ENCODE results near the gene PEX12. TPM values are rescaled to one million over a fixed set of nuclear protein-coding genes. Genes with fewer than 3 reads are reported as not detected.
"Not testable (repeated sequence)": the region's sequence is repeated elsewhere in the genome, so short reads cannot be mapped to it uniquely, and the experiment has no call there.

The PEX12 gene
- polyA plus RNA-seq, 2 of the 4 experiments (the other 2 are of a cell fraction) = 4.7 to 11.2 TPM

- peak; percentile 36 for FAIRE-seq
Observed at GRCh38 chr17:35568561-35568960, 9.8 kb downstream of the PEX12 start.

GRCh38 chr17:35566968-35567367 is 11.4 kb downstream of the PEX12 start:
- Histone ChIP-seq H3K4me2 (peak overlapping the region; percentile 73), H3K4me1 (peaks cover 18% of the 10 kb centered on the region), H3K9me3 (no peaks in the 10 kb centered on the region), H3K27ac (peak overlapping the region; percentile 78 to 81; a peak in 5 of 6 replicates), H3K4me3 (peak overlapping the region; percentile 71)
- ChIA-PET CTCF (interaction anchor here (1.0 to 4.0 kb wide), 2 partner anchors 28 to 181 kb away, joined by 4 to 14 read pairs; no protein-coding TSS in a partner anchor), POLR2A (interaction anchor here (1.0 to 2.8 kb wide), 4 partner anchors 12 to 36 kb away, joined by 3 to 31 read pairs (median 5); partner anchors contain the start of genes AP2B1 and PEX12)
- DNase-seq (ENCODE audit: low read depth in 1 of 2, low spot score in 1 of 2) (no peak), FAIRE-seq (no peak), ATAC-seq (no peak)
- TF ChIP-seq MAFK (IDR thresholded peaks at IDR 0.05; ENCODE audit: partially characterized antibody) = no peak
- TF ChIP-seq CBX2 (IDR thresholded peaks at IDR 0.05; ENCODE audit: borderline replicate concordance, low read depth) = no peak
- TF ChIP-seq JUN (IDR thresholded peaks at IDR 0.05) = no peak
- TF ChIP-seq HES2 (IDR thresholded peaks at IDR 0.05) = no peak
- 87% methylated on average over 11 of the region's 11 CpGs for WGBS (ENCODE audit: missing lambda C conversion rate)

More at GRCh38 chr17:35568561-35568960, 9.8 kb downstream of the PEX12 start:
- Histone ChIP-seq H3K27ac (peak overlapping the region; percentile 74 to 81), H3K4me3 (peak overlapping the region; percentile 71), H3K4me2 (peak overlapping the region; percentile 72), H3K9me3 (no peaks in the 10 kb centered on the region), H3K4me1 (peaks cover 18% of the 10 kb centered on the region)
- CTCF ChIA-PET = interaction anchor here (1.0 to 4.0 kb wide), 4 partner anchors 10 to 179 kb away, joined by 3 to 14 read pairs (median 8); partner anchors contain the start of gene PEX12
- no peak for TF ChIP-seq FOSB (CRISPR knock-in tag; IDR thresholded peaks at IDR 0.05)
- TF ChIP-seq CHD4 (IDR thresholded peaks at IDR 0.05; ENCODE audit: borderline replicate concordance) = no peak
- TF ChIP-seq CBX2 (IDR thresholded peaks at IDR 0.05; ENCODE audit: borderline replicate concordance, low read depth) = no peak
- TF ChIP-seq JUN (IDR thresholded peaks at IDR 0.05) = no peak
- no peak for TF ChIP-seq MAZ (IDR thresholded peaks at IDR 0.05; ENCODE audit: borderline replicate concordance, low read depth, low read length)
- no peak; the same call in 1 of the 2 replicates for TF ChIP-seq BHLHE40 (IDR thresholded peaks at IDR 0.05; ENCODE audit: low read depth, low read length)
- 0 out of 4 replicates have a peak, but pooled peaks of 1 of the 2 experiments have one; percentile 29 for TF ChIP-seq CEBPB (IDR thresholded peaks at IDR 0.05)
- 0 out of 2 replicates have a peak, but pooled peaks have one; percentile 48 for TF ChIP-seq HOXA7 (CRISPR knock-in tag; IDR thresholded peaks at IDR 0.05)
- TF ChIP-seq ZNF302 (CRISPR knock-in tag; IDR thresholded peaks at IDR 0.05) = no peak
- TF ChIP-seq PBX3 (IDR thresholded peaks at IDR 0.05) = no peak
- no peak for TF ChIP-seq EP300 (IDR thresholded peaks at IDR 0.05)
- TF ChIP-seq MAX (IDR thresholded peaks at IDR 0.05) = 0 out of 2 replicates have a peak, but pooled peaks have one; percentile 39
- DNase-seq (ENCODE audit: low read depth in 1 of 2, low spot score in 1 of 2) = peak; percentile 54 to 60
- WGBS (ENCODE audit: missing lambda C conversion rate) = 14% methylated on average over 15 of the region's 15 CpGs
- POLR2A ChIA-PET = interaction anchor here (0.5 to 2.8 kb wide), 11 partner anchors 8 to 425 kb away, joined by 3 to 31 read pairs (median 4); partner anchors contain the start of genes AP2B1 and PEX12
- ATAC-seq = peak; percentile 78 to 85

- DNase-seq (ENCODE audit: low read depth in 1 of 2, low spot score in 1 of 2); H3K4me3 ChIP-seq; H3K4me2 ChIP-seq; H3K4me1 ChIP-seq; H3K9me3 ChIP-seq; FAIRE-seq; ATAC-seq; H3K27ac ChIP-seq; POLR2A ChIA-PET: not testable (repeated sequence)
- 74% methylated on average over 16 of the region's 16 CpGs for WGBS (ENCODE audit: missing lambda C conversion rate)
- CTCF ChIA-PET = interaction anchor here (0.7 to 1.6 kb wide), 4 partner anchors 10 to 430 kb away, joined by 3 to 5 read pairs (median 4); no protein-coding TSS in a partner anchor
Observed at GRCh38 chr17:35563181-35563580, 15.2 kb downstream of the PEX12 start.

GRCh38 chr17:35560703-35561102 is 17.7 kb downstream of the PEX12 start, which contains the start of gene SLFN14:
SLFN14 (minus strand) TSS chr17:35560819; CDS start chr17:35558062, 2,757 bp downstream.
- ATAC-seq = no peak
- CTCF ChIA-PET = interaction anchor here (1.0 to 2.7 kb wide), 2 partner anchors 22 to 27 kb away, joined by 3 to 11 read pairs; partner anchors contain the start of gene SLFN12L
- Histone ChIP-seq H3K4me3 (no peak within 1 kb of the TSS), H3K9me3 (no peaks in the 10 kb centered on the region), H3K27ac (no peak within 1 kb of the TSS), H3K4me2 (no peak within 1 kb of the TSS), H3K4me1 (no peaks in the 10 kb centered on the region)
- 65% methylated on average over 3 of the region's 3 CpGs for WGBS (ENCODE audit: missing lambda C conversion rate)
- no peak for TF ChIP-seq HES2 (IDR thresholded peaks at IDR 0.05)
- no peak for TF ChIP-seq CBX8 (IDR thresholded peaks at IDR 0.05)
- TF ChIP-seq HMGXB4 (CRISPR knock-in tag; IDR thresholded peaks at IDR 0.05; ENCODE audit: borderline replicate concordance) = no peak
- POLR2A ChIA-PET = no interaction called here
- no peak for DNase-seq (ENCODE audit: low read depth in 1 of 2, low spot score in 1 of 2)
- no peak for FAIRE-seq
